DMS53 (cell line): ENCODE measurements around the gene DHODH.
"Not testable (repeated sequence)": the region's sequence is repeated elsewhere in the genome, so short reads cannot be mapped to it uniquely, and the experiment has no call there.

ENCODE experiments used
- DNase-seq: peaks from one replicate; lab custom pipeline; 2025; lab: John Stamatoyannopoulos, UW

DHODH gene

GRCh38 chr16:72054254-72054847 is 45.8 kb downstream of the DHODH start, which contains the start of gene HP:
TSS of gene HP (plus strand) at chr16:72054505. CDS start at chr16:72054653, 148 bp downstream.
- DNase-seq, result not testable (repeated sequence)

GRCh38 chr16:72055911-72056310 is 47.4 kb downstream of the DHODH start:
- no peak for DNase-seq

DNA sequence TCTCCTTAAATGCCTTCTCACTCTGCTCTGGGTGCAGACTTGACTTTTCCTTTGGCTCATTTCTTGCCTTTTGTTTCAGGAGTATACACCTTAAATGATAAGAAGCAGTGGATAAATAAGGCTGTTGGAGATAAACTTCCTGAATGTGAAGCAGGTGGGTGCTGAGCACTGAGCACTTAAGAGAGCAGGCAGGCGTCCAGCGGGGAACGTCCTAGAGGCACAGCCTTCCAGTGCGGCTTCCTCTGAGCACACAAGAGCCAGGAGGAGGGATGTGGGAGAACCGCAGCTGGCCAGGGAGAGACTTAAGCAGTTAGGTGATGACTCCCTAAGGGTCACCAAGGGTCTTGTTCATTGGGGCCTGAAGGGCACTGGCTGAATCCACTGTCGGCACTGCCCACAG is 48.8 kb downstream of the DHODH start:
- not testable (repeated sequence) for DNase-seq

DNA sequence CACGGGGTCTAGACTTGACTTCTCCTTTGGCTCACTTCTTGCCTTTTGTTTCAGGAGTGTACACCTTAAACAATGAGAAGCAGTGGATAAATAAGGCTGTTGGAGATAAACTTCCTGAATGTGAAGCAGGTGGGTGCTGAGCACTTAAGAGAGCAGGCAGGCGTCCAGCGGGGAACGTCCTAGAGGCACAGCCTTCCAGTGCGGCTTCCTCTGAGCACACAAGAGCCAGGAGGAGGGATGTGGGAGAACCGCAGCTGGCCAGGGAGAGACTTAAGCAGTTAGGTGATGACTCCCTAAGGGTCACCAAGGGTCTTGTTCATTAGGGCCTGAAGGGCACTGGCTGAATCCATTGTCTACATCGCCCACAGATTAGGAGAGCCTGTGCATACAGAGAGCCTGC is 50.5 kb downstream of the DHODH start:
- peak; percentile 48 for DNase-seq

- DNase-seq, result no peak
These were observed 51.9 kb downstream of the DHODH start for GRCh38 chr16:72060405-72060804.

GRCh38 chr16:72061564-72061963 is 53.0 kb downstream of the DHODH start:
- DNase-seq, result no peak

DNA sequence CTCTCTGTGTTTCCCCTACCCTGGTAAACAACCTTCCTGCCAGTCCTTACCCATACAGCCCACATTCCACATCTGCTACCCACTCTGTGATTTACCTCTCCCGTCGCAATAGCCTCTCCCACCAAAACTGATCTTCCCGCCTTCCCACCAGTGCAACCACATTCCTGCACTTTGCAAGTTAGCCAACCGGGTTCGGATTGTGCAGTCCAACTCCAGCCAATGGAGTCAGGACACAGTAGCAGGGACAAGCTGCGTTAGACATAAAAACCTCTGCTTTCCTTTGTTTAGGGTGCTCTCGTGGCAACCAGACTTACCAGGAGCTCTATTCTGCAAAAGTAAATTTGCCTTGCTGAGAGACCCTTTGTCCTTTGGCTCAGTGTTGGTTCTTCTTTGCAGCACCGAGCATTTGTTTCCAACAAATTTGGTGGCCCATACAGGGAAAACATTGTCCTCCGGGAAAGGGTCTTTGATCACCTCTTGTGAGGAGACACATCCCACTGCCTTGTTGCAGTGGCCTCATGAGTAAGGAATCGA is 55.9 kb downstream of the DHODH start:
- DNase-seq, result no peak

DNA sequence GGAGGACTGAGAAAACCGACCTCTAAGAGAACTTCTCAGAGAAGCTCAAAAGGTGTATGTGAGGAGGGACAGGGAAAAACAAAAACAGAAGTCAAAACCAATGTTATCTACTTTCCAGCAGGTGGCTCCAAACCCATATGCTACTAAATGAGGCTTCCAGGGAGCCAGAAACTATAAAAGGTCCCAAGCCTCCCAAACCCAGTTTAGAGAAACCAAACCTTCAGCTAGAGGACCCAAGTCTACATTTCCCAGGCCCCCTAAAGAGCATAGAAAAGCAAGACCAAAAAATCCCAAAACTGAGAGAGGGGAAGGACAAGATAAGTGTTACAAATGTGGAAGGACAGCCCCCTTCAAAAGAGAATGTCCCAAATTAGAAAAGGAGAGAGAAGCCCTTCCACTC is 58.2 kb downstream of the DHODH start:
- peak; percentile 56 for DNase-seq

GRCh38 chr16:72068930-72069329 is 60.4 kb downstream of the DHODH start:
- no peak for DNase-seq

- DNase-seq, result no peak
These were observed 64.2 kb downstream of the DHODH start for GRCh38 chr16:72072514-72073342.

DNA sequence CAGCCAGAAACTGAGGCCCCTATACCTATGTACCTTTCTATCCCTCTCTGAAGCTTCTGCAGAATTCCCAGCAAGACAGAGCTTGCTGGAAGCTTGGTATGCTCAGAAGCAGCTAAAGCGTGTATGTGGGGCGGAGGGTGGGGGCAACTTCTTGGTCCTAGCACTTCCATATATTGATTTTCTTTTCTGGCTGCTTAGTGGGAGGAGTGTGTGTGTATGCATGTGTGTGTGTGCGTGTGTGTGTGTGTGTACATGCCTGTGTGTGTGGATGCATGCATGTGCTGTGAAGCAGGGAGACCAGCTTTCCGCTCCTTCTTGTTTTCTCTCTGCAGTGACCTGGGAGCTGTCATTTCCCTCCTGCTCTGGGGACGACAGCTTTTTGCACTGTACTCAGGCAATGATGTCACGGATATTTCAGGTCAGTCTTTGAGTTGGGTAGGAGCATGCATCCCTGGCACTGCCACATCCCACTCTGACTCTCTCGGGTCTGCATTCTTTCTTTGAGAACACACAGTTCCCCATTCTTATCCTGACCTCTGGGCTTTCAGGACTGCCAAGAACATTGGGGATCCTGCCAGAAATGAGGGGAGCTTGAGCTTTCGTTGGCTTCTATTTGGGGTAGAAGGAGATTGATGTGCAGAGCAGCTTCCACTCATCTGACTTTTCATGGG is 65.2 kb downstream of the DHODH start:
- DNase-seq, result no peak

GRCh38 chr16:72075067-72075466 is 66.5 kb downstream of the DHODH start:
- DNase-seq, result not testable (repeated sequence)
